GM23338 (cell line): Measurements from ENCODE around the gene SMYD3.

ENCODE experiments used
- CREB1 ChIP-seq: fragments of 250-450 bp; sonication (Bioruptor Pico); IDR thresholded peaks from 2 replicates; pipeline ENCODE4 v1.5.0; 2020; ENCODE audit warnings: low read depth, mild to moderate bottlenecking, moderate library complexity
- CTCF ChIP-seq, 2 experiments: fragments of 200-600 bp in 1 of 2; sonication (generic) in 1 of 2; conservative IDR thresholded peaks; 2 replicates each; pipeline versions ENCODE4 v1.5.1 to v1.6.1; 2016 to 2017; ENCODE audit warnings: antibody characterized with exemption in 2 of 2, low read depth in 2 of 2, mild to moderate bottlenecking in 2 of 2, moderate library complexity in 1 of 2
- EZH2 ChIP-seq: fragments of 200-600 bp; sonication (generic); IDR thresholded peaks from one replicate; pipeline ENCODE4 v1.8.0; 2017; ENCODE audit warnings: antibody characterized with exemption, mild to moderate bottlenecking, low read depth; ENCODE audit not compliant: unreplicated experiment
- EZH2phosphoT487 ChIP-seq: fragments of 200-600 bp; sonication (generic); IDR thresholded peaks from one replicate; pipeline ENCODE4 v1.8.1; 2018; ENCODE audit warnings: antibody characterized with exemption; ENCODE audit not compliant: unreplicated experiment
- NANOG ChIP-seq: IDR thresholded peaks from 2 replicates; pipeline ENCODE4 v1.6.1; 2016; ENCODE audit warnings: antibody characterized with exemption, borderline replicate concordance
- POLR2AphosphoS5 ChIP-seq: IDR thresholded peaks from 2 replicates; pipeline ENCODE4 v1.6.1; 2016; ENCODE audit warnings: antibody characterized with exemption, low read depth
- STAT1 ChIP-seq: IDR thresholded peaks from one replicate; pipeline ENCODE4 v1.6.1; 2016; ENCODE audit warnings: antibody characterized with exemption; ENCODE audit not compliant: unreplicated experiment
- ZNF114 ChIP-seq: fragments of 250-450 bp; sonication (Bioruptor Pico); IDR thresholded peaks from 2 replicates; pipeline ENCODE4 v1.5.0; 2020; ENCODE audit warnings: mild to moderate bottlenecking, moderate library complexity

DNA sequence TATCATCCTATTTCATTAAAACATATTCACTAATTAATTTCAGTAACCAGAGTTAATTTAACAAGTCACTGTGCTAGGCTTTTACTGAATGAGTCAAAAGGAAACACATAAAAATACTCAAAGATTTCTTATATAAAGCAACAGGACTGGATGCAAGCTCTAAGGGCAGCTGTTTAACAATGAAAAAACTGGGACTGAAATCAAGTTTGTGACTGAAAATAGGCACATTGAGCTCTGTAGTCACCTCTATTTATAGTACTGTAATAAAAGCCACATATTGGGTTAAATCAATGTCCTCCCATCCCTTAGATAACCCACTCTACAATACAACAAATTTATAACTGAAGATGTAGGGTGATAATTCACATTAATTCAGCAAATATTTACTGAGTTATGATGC lies 52.4 kb downstream of the SMYD3 start:
- no peak for TF ChIP-seq CTCF (conservative IDR thresholded peaks at IDR 0.05; ENCODE audit: low read depth in 2 of 2)
- no peak for TF ChIP-seq ZNF114
- no peak for TF ChIP-seq POLR2AphosphoS5
- TF ChIP-seq CREB1 (CRISPR knock-in tag): no peak
- no peak for TF ChIP-seq NANOG
- no peak for TF ChIP-seq EZH2
- TF ChIP-seq EZH2phosphoT487: no peak
- TF ChIP-seq STAT1: no peak
